Colonic mucosa (tissue), 4 donors: ENCODE measurements around the gene PTGES2. TPM values are rescaled to one million over a fixed set of nuclear protein-coding genes. Genes with fewer than 3 reads are reported as not detected.

Experiments
- DNase-seq: peaks from one replicate; pipeline ENCODE4 v3.0.0-alpha.2; 2020
- H3K27ac ChIP-seq: fragments of 200-600 bp; one replicate; pipeline ENCODE4 v1.8.0; 2021
- H3K27me3 ChIP-seq: fragments of 200-600 bp; one replicate; pipeline ENCODE4 v1.8.0; 2021
- H3K36me3 ChIP-seq: fragments of 200-600 bp; one replicate; pipeline ENCODE4 v1.8.0; 2021
- H3K4me1 ChIP-seq: fragments of 200-600 bp; one replicate; pipeline ENCODE4 v1.8.0; 2021; ENCODE audit warnings: mild to moderate bottlenecking
- H3K4me3 ChIP-seq: fragments of 200-600 bp; one replicate; pipeline ENCODE4 v1.8.0; 2021
- H3K9ac ChIP-seq, 2 donors: one replicate each; pipeline ENCODE4 v1.7.0; 2013; ENCODE audit warnings: control low read depth in 2 of 2, low read depth in 2 of 2, low read length in 2 of 2
- H3K9me3 ChIP-seq: fragments of 200-600 bp; one replicate; pipeline ENCODE4 v1.8.0; 2021
- intact Hi-C: fragments of 100-400 bp; cut with DNase I; formaldehyde crosslinking; loops from one replicate; pipeline ENCODE4 v1.14.1; 2022
- total RNA-seq, 2 donors: library from RNA; stranded (reverse); fragmentation: NEBNext Ultra II Directional in 1 of 2; extraction: Animal tissue kit (Norgen Biotek cat#: 25700) in 1 of 2; gene quantifications; one replicate each; pipeline ENCODE4 v1.2.1, GENCODE V29; 2021
- TF ChIP-seq, protein P1 (sequence below): fragments of 200-600 bp; IDR thresholded peaks from one replicate; pipeline ENCODE4 v1.8.0; 2022; ENCODE audit warnings: antibody characterized with exemption, mild to moderate bottlenecking
- donor health status: healthy.
- donor health status: DM: no; HTN: no; CAD: no.
- donor health status: DM: no; HTN: no; CAD: no.

The PTGES2 gene
- total RNA-seq, 2 donors from 2014 or later, result 93.7 to 142 TPM

DNA sequence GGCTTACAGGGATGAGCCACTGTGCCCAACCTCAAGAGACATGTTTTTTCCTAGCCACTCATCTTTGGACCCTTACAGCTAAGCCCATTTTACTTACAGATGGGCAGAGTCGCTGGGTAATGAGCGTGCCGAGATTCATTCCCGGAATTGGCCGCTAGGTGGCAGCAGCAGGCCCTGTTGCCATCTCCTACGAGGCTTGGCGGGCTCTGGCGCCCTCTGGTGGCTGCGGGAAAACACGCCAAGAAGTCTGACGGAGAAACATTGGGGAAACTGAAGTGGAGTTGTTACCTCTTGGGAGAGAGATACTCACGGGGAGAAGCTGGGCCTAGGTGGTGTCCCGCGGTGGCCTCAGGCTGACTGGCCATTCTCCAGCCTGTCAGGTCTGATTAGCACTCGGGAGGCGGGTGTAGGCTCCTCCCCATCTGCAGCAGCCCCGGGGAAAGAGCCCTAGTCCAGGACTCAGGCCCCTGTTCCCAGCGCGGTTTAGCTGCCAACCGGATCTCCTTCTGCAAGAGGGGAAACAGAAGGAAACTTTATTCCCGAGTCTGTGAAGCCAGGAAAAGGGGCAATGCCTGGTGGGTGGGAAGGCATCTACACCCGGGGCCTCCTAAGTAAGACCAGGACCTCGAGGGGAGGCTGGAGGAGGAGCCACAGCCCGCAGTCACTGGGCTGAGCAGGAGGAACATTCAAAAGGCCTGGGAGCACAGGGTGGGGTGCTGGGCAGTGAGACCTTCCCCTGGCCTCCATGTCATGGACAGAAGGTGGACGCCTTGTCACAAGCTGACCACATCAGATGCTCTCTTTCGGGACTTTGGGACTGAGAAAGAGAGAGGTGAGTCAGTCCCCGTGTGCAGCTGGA, 9.7 kb downstream of the PTGES2 start:
- Histone ChIP-seq H3K36me3 (no peaks in the 10 kb centered on the region), H3K27me3 (no peaks in the 10 kb centered on the region), H3K4me1 (peaks cover 20% of the 10 kb centered on the region), H3K9me3 (no peaks in the 10 kb centered on the region), H3K27ac (peak overlapping the region; percentile 94), H3K4me3 (no peak overlapping the region), H3K9ac (no peak overlapping the region)
- intact Hi-C loops, result loop anchor here (5.0 kb wide), 2 partner anchors 71 to 166 kb away; no protein-coding TSS in a partner anchor
- peak; percentile 98 for DNase-seq
- TF ChIP-seq, protein P1, sequence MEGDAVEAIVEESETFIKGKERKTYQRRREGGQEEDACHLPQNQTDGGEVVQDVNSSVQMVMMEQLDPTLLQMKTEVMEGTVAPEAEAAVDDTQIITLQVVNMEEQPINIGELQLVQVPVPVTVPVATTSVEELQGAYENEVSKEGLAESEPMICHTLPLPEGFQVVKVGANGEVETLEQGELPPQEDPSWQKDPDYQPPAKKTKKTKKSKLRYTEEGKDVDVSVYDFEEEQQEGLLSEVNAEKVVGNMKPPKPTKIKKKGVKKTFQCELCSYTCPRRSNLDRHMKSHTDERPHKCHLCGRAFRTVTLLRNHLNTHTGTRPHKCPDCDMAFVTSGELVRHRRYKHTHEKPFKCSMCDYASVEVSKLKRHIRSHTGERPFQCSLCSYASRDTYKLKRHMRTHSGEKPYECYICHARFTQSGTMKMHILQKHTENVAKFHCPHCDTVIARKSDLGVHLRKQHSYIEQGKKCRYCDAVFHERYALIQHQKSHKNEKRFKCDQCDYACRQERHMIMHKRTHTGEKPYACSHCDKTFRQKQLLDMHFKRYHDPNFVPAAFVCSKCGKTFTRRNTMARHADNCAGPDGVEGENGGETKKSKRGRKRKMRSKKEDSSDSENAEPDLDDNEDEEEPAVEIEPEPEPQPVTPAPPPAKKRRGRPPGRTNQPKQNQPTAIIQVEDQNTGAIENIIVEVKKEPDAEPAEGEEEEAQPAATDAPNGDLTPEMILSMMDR, result peak; percentile 100

DNA sequence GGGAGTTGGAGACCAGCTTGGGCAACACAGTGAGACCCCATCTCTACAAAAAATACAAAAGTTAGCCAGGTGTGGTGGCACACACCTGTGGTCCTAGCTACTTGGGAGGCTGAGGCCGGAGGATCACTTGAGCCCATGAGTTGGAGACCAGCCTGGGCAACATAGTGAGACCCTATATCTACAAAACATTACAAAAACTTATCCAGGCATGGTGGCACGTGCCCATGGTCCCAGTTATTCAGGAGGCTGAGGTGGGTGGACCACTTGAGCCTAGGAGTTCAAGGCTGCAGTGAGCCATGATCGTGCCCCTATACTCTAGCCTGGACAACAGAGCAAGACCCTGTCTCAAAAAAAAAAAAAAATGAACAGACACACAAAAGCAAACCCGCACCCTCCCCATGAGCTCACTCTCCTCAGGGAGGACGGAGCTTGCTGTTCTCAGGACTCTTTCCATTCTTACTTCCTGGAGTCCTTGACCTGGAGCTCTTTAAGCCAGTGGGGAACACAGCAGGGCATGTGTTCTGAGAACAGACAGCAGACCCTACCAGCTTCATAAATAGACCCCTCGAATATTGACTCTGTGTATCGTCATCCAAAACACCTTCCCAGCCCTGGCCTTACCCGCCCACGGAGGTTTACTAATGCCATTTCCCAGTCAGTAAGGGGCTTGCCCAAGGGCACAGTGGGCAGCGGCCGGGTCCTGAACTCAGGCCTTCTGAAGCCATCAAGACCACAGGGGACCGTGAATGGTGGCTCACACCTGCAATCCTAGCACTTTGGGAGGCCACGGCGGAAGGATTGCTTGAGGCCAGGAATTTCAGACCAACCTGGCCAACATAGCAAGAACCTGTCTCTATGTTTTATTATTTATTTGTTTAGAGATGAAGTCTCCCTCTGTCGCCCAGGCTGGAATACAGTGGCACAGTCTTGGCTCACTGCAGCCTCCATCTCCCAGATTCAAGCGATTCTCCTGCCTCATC, 11.1 kb downstream of the PTGES2 start:
- intact Hi-C loops, result loop anchor here (5.0 kb wide), 2 partner anchors 69 to 164 kb away; no protein-coding TSS in a partner anchor
- Histone ChIP-seq H3K9me3 (no peaks in the 10 kb centered on the region), H3K36me3 (no peaks in the 10 kb centered on the region), H3K27ac (peak overlapping the region; percentile 94), H3K9ac (peak overlapping the region; percentile 36 to 88), H3K4me3 (no peak overlapping the region), H3K27me3 (no peaks in the 10 kb centered on the region), H3K4me1 (peaks cover 20% of the 10 kb centered on the region)
- DNase-seq, result no peak
- TF ChIP-seq, protein P1, result no peak

DNA sequence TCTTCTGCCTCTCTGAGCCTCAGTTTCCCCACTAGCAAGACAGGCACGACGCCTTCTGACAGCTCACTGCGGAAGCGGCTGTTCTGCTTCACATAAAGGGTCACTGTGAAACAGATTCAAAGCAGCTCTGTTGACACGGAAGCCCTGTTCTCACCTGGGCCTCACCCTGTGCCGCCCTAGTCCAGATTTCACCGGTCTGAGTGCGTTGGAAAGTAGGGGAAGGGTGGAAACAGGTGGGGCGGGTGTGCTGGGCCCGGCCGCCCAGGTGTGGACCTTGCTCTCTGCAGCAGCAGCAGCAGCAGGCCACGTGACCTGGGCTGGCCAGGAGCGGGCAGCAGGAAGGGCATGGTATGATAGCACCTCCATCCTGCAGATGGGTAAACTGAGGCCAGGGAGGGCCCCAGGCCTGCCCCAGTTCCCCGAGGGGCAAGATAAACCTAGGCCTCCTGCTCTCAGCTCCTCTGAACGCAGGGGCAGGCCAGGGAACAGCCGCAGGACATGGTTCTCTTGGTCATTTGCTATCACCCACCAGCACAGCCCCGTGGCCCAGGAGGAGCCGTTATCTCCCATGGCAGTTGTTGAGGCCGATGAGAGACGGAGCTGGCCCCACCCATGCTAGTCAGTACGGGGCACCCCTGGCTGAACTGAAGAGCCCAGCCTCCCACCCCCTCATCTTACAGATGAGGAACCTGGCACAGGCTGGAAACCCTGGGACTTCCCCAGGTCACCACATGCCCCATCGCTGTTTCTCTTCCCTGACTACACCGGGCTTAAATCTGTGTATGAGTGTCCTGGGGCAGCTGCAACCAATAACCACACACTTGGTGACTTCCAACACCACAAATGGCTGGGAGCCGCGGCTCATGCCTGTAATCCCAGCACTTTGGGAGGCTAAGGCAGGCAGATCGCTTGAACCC, 12.1 kb downstream of the PTGES2 start:
- Histone ChIP-seq H3K4me1 (peaks cover 20% of the 10 kb centered on the region), H3K9ac (peak overlapping the region; percentile 94 to 97), H3K36me3 (no peaks in the 10 kb centered on the region), H3K9me3 (no peaks in the 10 kb centered on the region), H3K27ac (peak overlapping the region; percentile 94), H3K27me3 (no peaks in the 10 kb centered on the region), H3K4me3 (peak overlapping the region; percentile 32)
- TF ChIP-seq, protein P1, result no peak
- intact Hi-C loops, result loop anchor here (5.0 kb wide), 2 partner anchors 68 to 163 kb away; no protein-coding TSS in a partner anchor
- DNase-seq, result peak; percentile 95

DNA sequence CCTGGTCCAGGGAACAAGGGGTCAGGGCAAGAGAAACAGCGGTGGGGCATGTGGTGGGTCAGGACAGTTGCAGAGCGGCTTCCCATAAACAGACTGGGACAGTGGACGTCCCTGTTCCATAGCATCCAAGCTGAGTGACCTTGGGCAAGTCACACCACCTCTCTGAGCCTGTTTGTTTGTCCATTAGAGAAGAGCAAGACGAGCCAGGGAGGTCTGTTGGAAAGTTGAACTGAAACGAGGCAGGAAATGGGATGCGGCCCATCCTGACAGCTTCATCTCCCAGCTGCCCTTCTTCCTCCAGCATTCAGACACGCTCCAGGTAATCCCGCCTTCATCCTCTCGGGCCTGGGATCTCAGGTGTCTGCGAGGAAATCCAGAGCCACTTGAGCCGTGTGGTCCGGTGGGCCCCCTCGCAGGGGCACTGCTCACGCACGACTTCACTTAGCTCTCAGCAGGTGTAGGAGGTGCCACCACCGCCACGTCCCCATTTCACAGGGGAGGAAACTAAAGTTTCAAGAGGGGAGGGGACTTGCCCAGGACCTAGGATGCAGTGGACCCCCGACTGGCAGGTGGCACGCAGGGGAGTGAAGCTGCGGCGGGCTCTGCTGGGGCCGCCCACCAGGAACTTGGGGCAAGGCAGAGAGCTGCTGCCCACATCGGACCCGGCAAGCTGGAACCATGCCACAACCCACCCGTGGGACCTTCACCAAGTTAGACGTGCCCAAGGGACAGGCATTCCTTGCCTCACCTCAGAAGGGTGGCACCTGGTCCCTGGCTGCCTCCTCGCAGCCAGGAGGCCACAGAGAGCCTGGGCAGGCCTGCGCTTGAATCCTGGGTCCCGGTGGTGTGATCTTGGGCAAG, 13.0 kb downstream of the PTGES2 start:
- DNase-seq, result no peak
- H3K9ac ChIP-seq, result peak overlapping the region; percentile 94 to 97
- H3K27ac ChIP-seq, result peak overlapping the region; percentile 94
- peak overlapping the region; percentile 32 for H3K4me3 ChIP-seq
- peaks cover 20% of the 10 kb centered on the region for H3K4me1 ChIP-seq
- intact Hi-C loops, result loop anchor here (5.0 kb wide), 2 partner anchors 67 to 162 kb away; no protein-coding TSS in a partner anchor
- H3K9me3 ChIP-seq, result no peaks in the 10 kb centered on the region
- H3K36me3 ChIP-seq, result no peaks in the 10 kb centered on the region
- H3K27me3 ChIP-seq, result no peaks in the 10 kb centered on the region
- TF ChIP-seq, protein P1, result no peak
